ENCODE data around the gene MAP6D1. TPM values are rescaled to one million over a fixed set of nuclear protein-coding genes. Genes with fewer than 3 reads are reported as not detected.

MAP6D1 gene
- total and polyA plus RNA-seq, 2 donors (not counting 1 experiment from before 2014, with no cell fraction given), result 0.46 to 4.2 TPM

DNA sequence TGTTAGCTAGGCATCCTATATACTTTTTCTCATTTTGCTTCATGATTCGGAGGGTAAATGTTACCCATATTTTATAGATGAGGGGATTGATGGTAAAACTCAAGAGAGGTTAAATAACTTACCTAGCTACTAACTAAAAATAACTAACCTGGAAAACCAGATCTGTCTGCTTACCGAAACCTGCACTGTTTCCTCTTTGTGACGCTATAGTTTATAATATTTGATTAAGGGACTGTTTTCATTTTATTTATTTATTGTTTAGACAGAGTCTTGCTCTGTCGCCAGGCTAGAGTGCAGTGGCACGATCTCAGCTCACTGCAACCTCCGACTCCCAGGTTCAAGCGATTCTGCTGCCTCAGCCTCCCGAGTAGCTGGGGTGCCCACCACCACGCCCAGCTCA lies 55.9 kb downstream of the MAP6D1 start:
- POLR2A ChIA-PET, result no interaction called here
- no peak overlapping the region for H3K4me3 Mint-ChIP-seq
- H3K9me3 Mint-ChIP-seq (ENCODE audit: insufficient read depth), result no peaks in the 10 kb centered on the region
- DNase-seq, result no peak
- TF ChIP-seq CTCF (IDR thresholded peaks at IDR 0.05), result no peak
- no peak for TF ChIP-seq EZH2 (IDR thresholded peaks at IDR 0.05; ENCODE audit: borderline replicate concordance, insufficient read depth, low read depth, low read length, poor library complexity, severe bottlenecking)
- peaks cover 9% of the 10 kb centered on the region in 2 donors for H3K4me1 ChIP-seq (ENCODE audit: control insufficient read depth in 2 of 2, insufficient read depth in 2 of 2, low read length in 2 of 2)
- intact Hi-C loops (cut with micrococcal nuclease), result loop anchor here (5.0 kb wide), 1 partner anchor 217 kb away; no protein-coding TSS in a partner anchor
- H2AFZ ChIP-seq (ENCODE audit: insufficient read depth, low read depth, low read length, poor library complexity, severe bottlenecking), result no peak overlapping the region
- no peak overlapping the region for H3K4me2 ChIP-seq (replicated peaks; ENCODE audit: low read depth, low read length, poor library complexity, severe bottlenecking)
- H3K36me3 ChIP-seq (replicated peaks in 1 of 2; ENCODE audit: control extremely low read depth in 1 of 2, control insufficient read depth in 1 of 2, extremely low read depth in 1 of 2, insufficient read depth in 2 of 2, low read length in 1 of 2), result peaks cover 7 to 23% of the 10 kb centered on the region in 2 experiments
- H3K79me2 ChIP-seq (ENCODE audit: control insufficient read depth, insufficient read depth, low read length), result no peaks in the 10 kb centered on the region
- no peak overlapping the region for H3K4me3 ChIP-seq (ENCODE audit: control extremely low read depth in 1 of 5, extremely low read depth in 1 of 5, insufficient read depth in 1 of 5, low read depth in 2 of 5, low read length in 4 of 5)
- ATAC-seq (ENCODE audit: low read depth), result no peak
- WGBS (ENCODE audit: insufficient coverage), result 100% methylated on average over 6 of the region's 9 CpGs
- H4K20me1 ChIP-seq (ENCODE audit: control insufficient read depth, insufficient read depth, low read length, poor library complexity, severe bottlenecking), result peaks cover 4% of the 10 kb centered on the region
- H3K27me3 ChIP-seq (replicated peaks in 1 of 4; ENCODE audit: control extremely low read depth in 1 of 4, control insufficient read depth in 3 of 4, insufficient read depth in 4 of 4, low read length in 3 of 4), result no peaks in the 10 kb centered on the region
- CTCF ChIA-PET, result interaction anchor here (1.0 kb wide), 1 partner anchor 384 kb away, joined by 5 read pairs; no protein-coding TSS in a partner anchor
- H3K4me1 Mint-ChIP-seq, result peaks cover 11% of the 10 kb centered on the region
- H3K27me3 Mint-ChIP-seq, result no peaks in the 10 kb centered on the region
- no peak overlapping the region for H3K27ac Mint-ChIP-seq
- H3K27ac ChIP-seq (ENCODE audit: low read length in 2 of 2), result no peak overlapping the region
- H3K9ac ChIP-seq (ENCODE audit: low read length), result no peak overlapping the region
- H3K9me3 ChIP-seq (ENCODE audit: control extremely low read depth in 1 of 3, control insufficient read depth in 2 of 3, insufficient read depth in 1 of 3, low read length in 2 of 3), result no peaks in the 10 kb centered on the region

DNA sequence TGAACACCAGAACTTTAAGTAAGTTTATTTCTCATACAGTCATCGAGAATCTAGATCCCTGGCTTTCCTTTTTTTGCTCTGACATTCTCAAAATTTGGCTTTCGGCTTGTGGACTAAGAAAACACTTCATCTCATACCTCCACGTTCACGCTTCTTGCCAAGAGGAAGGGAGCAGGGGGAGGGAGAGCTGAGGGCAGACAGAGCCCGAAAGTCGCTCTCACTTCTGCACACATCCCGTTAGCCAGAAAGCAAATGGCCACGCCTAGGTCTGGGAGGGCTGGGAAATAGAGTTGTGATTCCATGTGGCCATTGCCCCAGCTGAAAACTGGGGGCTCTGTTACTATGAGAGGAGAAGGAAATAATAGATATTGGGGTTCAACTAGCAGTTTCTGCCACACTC lies 57.3 kb downstream of the MAP6D1 start:
- peaks cover 11% of the 10 kb centered on the region for H3K4me1 Mint-ChIP-seq
- intact Hi-C loops (cut with micrococcal nuclease), result loop anchor here (5.0 kb wide), 1 partner anchor 216 kb away; no protein-coding TSS in a partner anchor
- DNase-seq (no peak), ATAC-seq (ENCODE audit: low read depth) (no peak)
- H3K27ac Mint-ChIP-seq, result no peak overlapping the region
- Histone ChIP-seq H3K36me3 (replicated peaks in 1 of 2; ENCODE audit: control extremely low read depth in 1 of 2, control insufficient read depth in 1 of 2, extremely low read depth in 1 of 2, insufficient read depth in 2 of 2, low read length in 1 of 2) (peaks cover 0 to 18% of the 10 kb centered on the region in 2 experiments), H3K4me1 (ENCODE audit: control insufficient read depth in 2 of 2, insufficient read depth in 2 of 2, low read length in 2 of 2) (peaks cover 9% of the 10 kb centered on the region in 2 donors), H3K9me3 (ENCODE audit: control extremely low read depth in 1 of 3, control insufficient read depth in 2 of 3, insufficient read depth in 1 of 3, low read length in 2 of 3) (no peaks in the 10 kb centered on the region), H2AFZ (ENCODE audit: insufficient read depth, low read depth, low read length, poor library complexity, severe bottlenecking) (no peak overlapping the region), H3K4me2 (replicated peaks; ENCODE audit: low read depth, low read length, poor library complexity, severe bottlenecking) (no peak overlapping the region), H3K27me3 (replicated peaks in 1 of 4; ENCODE audit: control extremely low read depth in 1 of 4, control insufficient read depth in 3 of 4, insufficient read depth in 4 of 4, low read length in 3 of 4) (no peaks in the 10 kb centered on the region), H3K79me2 (ENCODE audit: control insufficient read depth, insufficient read depth, low read length) (no peaks in the 10 kb centered on the region), H3K27ac (ENCODE audit: low read length in 2 of 2) (no peak overlapping the region), H4K20me1 (ENCODE audit: control insufficient read depth, insufficient read depth, low read length, poor library complexity, severe bottlenecking) (peaks cover 4% of the 10 kb centered on the region), H3K4me3 (ENCODE audit: control extremely low read depth in 1 of 5, extremely low read depth in 1 of 5, insufficient read depth in 1 of 5, low read depth in 2 of 5, low read length in 4 of 5) (no peak overlapping the region), H3K9ac (ENCODE audit: low read length) (no peak overlapping the region)
- ChIA-PET POLR2A (no interaction called here), CTCF (interaction anchor here (0.7 to 4.5 kb wide), 2 partner anchors 13 to 299 kb away, joined by 3 to 75 read pairs; no protein-coding TSS in a partner anchor)
- no peaks in the 10 kb centered on the region for H3K9me3 Mint-ChIP-seq (ENCODE audit: insufficient read depth)
- H3K27me3 Mint-ChIP-seq, result no peaks in the 10 kb centered on the region
- no peak overlapping the region for H3K4me3 Mint-ChIP-seq
- 100% methylated on average over 4 of the region's 8 CpGs for WGBS (ENCODE audit: insufficient coverage)
- no peak for TF ChIP-seq CTCF (IDR thresholded peaks at IDR 0.05)
- no peak for TF ChIP-seq EZH2 (IDR thresholded peaks at IDR 0.05; ENCODE audit: borderline replicate concordance, insufficient read depth, low read depth, low read length, poor library complexity, severe bottlenecking)
